Stomach (tissue), 9 donors: ENCODE data around the gene SEMA4D. TPM values are rescaled to one million over a fixed set of nuclear protein-coding genes. Genes with fewer than 3 reads are reported as not detected.

Source experiments
- DNase-seq, 2 donors: peaks; one replicate each; pipeline versions ENCODE4 v3.0.0 to v3.0.0-alpha.2; 2013 to 2019
- H3K27ac ChIP-seq, 5 donors: fragments of 200-600 bp in 4 of 5; sonication (generic) in 4 of 5; one replicate each; pipeline ENCODE4 v1.5.1; 2013 to 2019; ENCODE audit warnings: mild to moderate bottlenecking in 1 of 5, moderate library complexity in 1 of 5
- H3K27me3 ChIP-seq, 3 donors: fragments of 200-600 bp; sonication (generic); one replicate each; pipeline ENCODE4 v1.5.1; 2017 to 2019; ENCODE audit warnings: mixed run types in 1 of 3
- H3K36me3 ChIP-seq, 4 donors: fragments of 200-600 bp; sonication (generic); 1 replicate in 3 of 4; 2 replicates in 1 of 4; pipeline ENCODE4 v1.5.1; 2016 to 2019
- H3K4me1 ChIP-seq, 4 donors: fragments of 200-600 bp; sonication (generic); one replicate each; pipeline ENCODE4 v1.5.1; 2016 to 2019
- H3K4me3 ChIP-seq, 4 donors: fragments of 200-600 bp; sonication (generic) in 3 of 4; one replicate each; pipeline ENCODE4 v1.5.1; 2016 to 2019; ENCODE audit warnings: mild to moderate bottlenecking in 1 of 4
- H3K9me3 ChIP-seq, 4 donors: fragments of 200-600 bp; sonication (generic); one replicate each; pipeline ENCODE4 v1.5.1; 2016 to 2019
- CTCF ChIP-seq, 7 experiments: fragments of 450-650 bp in 4 of 7; fragments of 200-600 bp in 3 of 7; sonication (generic) in 3 of 7; IDR thresholded peaks; one replicate each; pipeline ENCODE4 v1.5.1; 2016 to 2019; ENCODE audit warnings: antibody characterized with exemption in 7 of 7, control low read depth in 2 of 7, mild to moderate bottlenecking in 1 of 7
- EP300 ChIP-seq: sonication (generic); formaldehyde crosslinking; IDR thresholded peaks from one replicate; pipeline ENCODE4 v1.6.1; 2017; ENCODE audit warnings: antibody characterized with exemption
- POLR2A ChIP-seq, 4 donors: fragments of 450-650 bp; IDR thresholded peaks; one replicate each; pipeline ENCODE4 v1.6.1; 2016; ENCODE audit warnings: antibody characterized with exemption in 4 of 4, control low read depth in 2 of 4, mild to moderate bottlenecking in 1 of 4, moderate library complexity in 1 of 4
- POLR2AphosphoS5 ChIP-seq, 3 donors: sonication (generic); formaldehyde crosslinking; IDR thresholded peaks; one replicate each; pipeline ENCODE4 v1.6.1; 2016; ENCODE audit warnings: antibody characterized with exemption in 3 of 3
- WGBS, 5 donors: extraction: QIAGEN DNeasy Blood & Tissue Kit in 3 of 5; methylation state at CpG; one replicate each; pipeline versions ENCODE4 v1.1.5 to v1.1.7; 2013 to 2018; 5-methylcytosine and 5-hydroxymethylcytosine counted together
- intact Hi-C: fragments of 100-400 bp; cut with DNase I; formaldehyde crosslinking; loops from one replicate; pipeline ENCODE4 v1.15.1; 2023; ENCODE audit warnings: low total_unique reads
- polyA plus RNA-seq, 3 donors: library from polyadenylated mRNA; stranded (reverse); fragments of 200-250 nt; gene quantifications; one replicate each; pipeline ENCODE4 v1.2.3, GENCODE V29; 2013
- total RNA-seq, 5 donors: library from RNA; depleted of rRNA; stranded (reverse); fragments of >200 nt; gene quantifications; one replicate each; pipeline versions ENCODE4 v1.1.0 to v1.2.3, GENCODE V29; 2014 to 2016
- donor health status: healthy with polysubstance abuse.
- donor health status: Bipolar disorder and iron deficiency.
- donor health status: healthy.

The SEMA4D gene
- total and polyA plus RNA-seq, 8 donors, result 4.9 to 43.3 (median 12.5) TPM

- Histone ChIP-seq H3K27me3 (no peaks in the 10 kb centered on the region), H3K4me3 (no peak overlapping the region), H3K36me3 (peaks cover 10 to 40% (median 31%) of the 10 kb centered on the region in 4 donors), H3K9me3 (no peaks in the 10 kb centered on the region), H3K27ac (no peak overlapping the region), H3K4me1 (peaks cover 0 to 21% (median 11%) of the 10 kb centered on the region in 4 donors)
- intact Hi-C loops, result no loop called here
- TF ChIP-seq EP300, result no peak
- TF ChIP-seq POLR2A (IDR thresholded peaks at IDR 0.05), result no peak
- no peak for TF ChIP-seq CTCF (IDR thresholded peaks at IDR 0.05)
- no peak for TF ChIP-seq POLR2AphosphoS5 (IDR thresholded peaks at IDR 0.05)
- 86 to 100% (median 94%) methylated on average over 4 to 11 of the region's 11 CpGs for WGBS, 5 donors
- DNase-seq, result no peak
Observed at GRCh38 chr9:89453452-89453851, 44.5 kb downstream of the SEMA4D start.

- Histone ChIP-seq H3K4me1 (peaks cover 0 to 23% (median 14%) of the 10 kb centered on the region in 4 donors), H3K27me3 (no peaks in the 10 kb centered on the region), H3K27ac (no peak overlapping the region), H3K36me3 (peaks cover 10 to 40% (median 31%) of the 10 kb centered on the region in 4 donors), H3K9me3 (no peaks in the 10 kb centered on the region), H3K4me3 (no peak overlapping the region)
- intact Hi-C loops, result no loop called here
- DNase-seq, result no peak
- TF ChIP-seq POLR2A (IDR thresholded peaks at IDR 0.05), result no peak
- TF ChIP-seq CTCF (IDR thresholded peaks at IDR 0.05), result no peak
- TF ChIP-seq EP300, result no peak
- no peak for TF ChIP-seq POLR2AphosphoS5 (IDR thresholded peaks at IDR 0.05)
- WGBS, 5 donors, result 92 to 98% (median 96%) methylated on average over 7 of the region's 7 CpGs
Observed at GRCh38 chr9:89452561-89452960, 45.4 kb downstream of the SEMA4D start.

DNA sequence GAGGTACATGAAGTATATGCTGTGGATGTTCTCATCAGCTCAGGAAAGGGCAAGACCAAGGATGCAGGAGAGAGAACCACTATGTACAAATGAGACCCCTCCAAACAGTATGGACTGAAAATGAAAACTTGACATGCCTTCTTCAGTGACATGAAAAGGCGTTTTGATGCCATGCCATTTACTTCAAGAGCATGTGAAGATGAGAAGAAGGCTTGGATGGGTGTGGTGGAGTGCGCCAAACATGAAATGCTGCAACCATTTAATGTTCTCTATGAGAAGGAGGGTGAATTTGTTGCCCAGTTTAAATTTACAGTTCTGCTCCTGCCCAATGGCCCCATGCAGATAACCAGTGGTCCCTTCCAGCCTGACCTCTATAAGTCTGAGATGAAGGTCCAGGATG is 47.7 kb downstream of the SEMA4D start:
- H3K27me3 ChIP-seq, result no peaks in the 10 kb centered on the region
- H3K27ac ChIP-seq, result no peak overlapping the region
- peaks cover 10 to 36% (median 29%) of the 10 kb centered on the region in 4 donors for H3K36me3 ChIP-seq
- peaks cover 11 to 42% (median 22%) of the 10 kb centered on the region in 4 donors for H3K4me1 ChIP-seq
- no peaks in the 10 kb centered on the region for H3K9me3 ChIP-seq
- WGBS, 5 donors, result 95 to 98% (median 96%) methylated on average over 2 of the region's 2 CpGs
- intact Hi-C loops, result no loop called here
- DNase-seq, result no peak
- no peak overlapping the region for H3K4me3 ChIP-seq
- TF ChIP-seq EP300 (no peak), POLR2AphosphoS5 (IDR thresholded peaks at IDR 0.05) (no peak), POLR2A (IDR thresholded peaks at IDR 0.05) (no peak)

GRCh38 chr9:89449261-89449671 is 48.6 kb downstream of the SEMA4D start:
- 80 to 85% (median 83%) methylated on average over 17 of the region's 17 CpGs for WGBS, 5 donors
- no peak for DNase-seq
- intact Hi-C loops, result no loop called here
- Histone ChIP-seq H3K27ac (no peak overlapping the region), H3K4me3 (no peak overlapping the region), H3K9me3 (no peaks in the 10 kb centered on the region), H3K4me1 (peaks cover 11 to 42% (median 28%) of the 10 kb centered on the region in 4 donors), H3K36me3 (peaks cover 3 to 27% (median 23%) of the 10 kb centered on the region in 4 donors), H3K27me3 (no peaks in the 10 kb centered on the region)
- no peak for TF ChIP-seq POLR2A (IDR thresholded peaks at IDR 0.05)
- TF ChIP-seq CTCF (IDR thresholded peaks at IDR 0.05), result no peak
- no peak for TF ChIP-seq POLR2AphosphoS5 (IDR thresholded peaks at IDR 0.05)
- no peak for TF ChIP-seq EP300

- Histone ChIP-seq H3K9me3 (no peaks in the 10 kb centered on the region), H3K27me3 (no peaks in the 10 kb centered on the region), H3K4me1 (peaks cover 14 to 46% (median 32%) of the 10 kb centered on the region in 4 donors), H3K4me3 (no peak overlapping the region), H3K36me3 (peaks cover 0 to 22% (median 19%) of the 10 kb centered on the region in 4 donors), H3K27ac (no peak overlapping the region)
- 74 to 86% (median 85%) methylated on average over 8 of the region's 8 CpGs for WGBS, 5 donors
- DNase-seq, result no peak
- intact Hi-C loops, result no loop called here
- no peak for TF ChIP-seq CTCF (IDR thresholded peaks at IDR 0.05)
- TF ChIP-seq EP300, result no peak
- TF ChIP-seq POLR2AphosphoS5 (IDR thresholded peaks at IDR 0.05), result no peak
- TF ChIP-seq POLR2A (IDR thresholded peaks at IDR 0.05), result no peak
Observed at GRCh38 chr9:89448821-89449220, 49.1 kb downstream of the SEMA4D start.
